C4-2B (cell line): ENCODE measurements around the gene AMPH.
A peak's percentile ranks its signal among the peaks of the same experiment; 100 is the strongest.

Experiments
- H3K27ac ChIP-seq: fragments of 450-650 bp; 2 replicates; pipeline ENCODE4 v1.5.1; 2017
- CTCF ChIP-seq: fragments of 450-650 bp; conservative IDR thresholded peaks from 2 replicates; pipeline ENCODE4 v1.5.1; 2017; ENCODE audit warnings: mild to moderate bottlenecking
- ZFX ChIP-seq: fragments of 450-650 bp; IDR thresholded peaks from 2 replicates; pipeline ENCODE4 v1.6.1; 2017

AMPH gene

GRCh38 chr7:38382684-38383083 lies 248.5 kb downstream of the AMPH start:
- no peak for TF ChIP-seq ZFX
- TF ChIP-seq CTCF, result no peak
- no peak overlapping the region for H3K27ac ChIP-seq

DNA sequence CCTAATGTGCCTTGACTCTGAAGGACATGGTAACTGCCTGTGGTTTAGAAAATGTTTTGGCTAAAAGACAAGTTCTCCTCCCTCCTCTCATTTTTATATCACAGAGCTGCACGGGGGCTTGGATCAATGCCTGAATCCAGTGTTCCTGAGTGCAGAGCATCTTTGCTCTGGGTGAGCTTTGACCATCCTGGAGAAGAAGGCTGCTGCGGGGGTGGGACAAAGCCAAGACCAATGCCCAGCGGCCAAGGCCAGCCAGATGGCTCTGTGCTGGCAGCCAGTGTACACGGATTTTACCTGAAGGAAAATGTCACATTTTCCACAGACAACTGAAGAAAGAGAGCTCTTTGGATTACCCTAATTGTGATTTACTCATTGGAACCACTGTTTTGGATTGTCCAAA lies 255.7 kb downstream of the AMPH start:
- TF ChIP-seq ZFX, result no peak
- TF ChIP-seq CTCF, result no peak

DNA sequence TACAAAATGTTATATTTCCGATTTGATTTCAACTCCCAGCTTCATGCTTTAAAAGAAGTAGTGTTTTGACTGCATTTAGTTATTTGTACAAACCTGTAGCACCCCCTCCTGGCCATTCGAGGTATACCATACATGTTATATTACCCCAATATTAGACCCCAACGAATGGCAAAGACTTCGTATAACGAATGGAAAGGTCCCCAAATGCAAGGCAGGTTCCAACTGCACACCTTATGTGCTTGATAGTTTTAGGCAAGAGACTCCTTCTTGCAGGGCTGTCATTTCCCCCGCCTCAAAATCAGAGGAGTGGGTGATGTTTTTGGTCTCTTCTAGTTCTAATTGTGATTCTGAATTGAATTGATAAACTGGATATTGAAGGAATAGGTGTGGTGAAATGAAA lies 256.7 kb downstream of the AMPH start:
- no peak overlapping the region for H3K27ac ChIP-seq
- no peak for TF ChIP-seq ZFX
- TF ChIP-seq CTCF, result peak; percentile 85

More for the DNA sequence above, 255.7 kb downstream of the AMPH start:
- H3K27ac ChIP-seq, result no peak overlapping the region

- H3K27ac ChIP-seq, result no peak overlapping the region
- TF ChIP-seq ZFX (no peak), CTCF (no peak)
These were observed 258.0 kb downstream of the AMPH start for GRCh38 chr7:38373155-38373554.

- no peak for TF ChIP-seq CTCF
- no peak for TF ChIP-seq ZFX
- H3K27ac ChIP-seq, result no peak overlapping the region
These were observed 258.9 kb downstream of the AMPH start for GRCh38 chr7:38372290-38372689.

DNA sequence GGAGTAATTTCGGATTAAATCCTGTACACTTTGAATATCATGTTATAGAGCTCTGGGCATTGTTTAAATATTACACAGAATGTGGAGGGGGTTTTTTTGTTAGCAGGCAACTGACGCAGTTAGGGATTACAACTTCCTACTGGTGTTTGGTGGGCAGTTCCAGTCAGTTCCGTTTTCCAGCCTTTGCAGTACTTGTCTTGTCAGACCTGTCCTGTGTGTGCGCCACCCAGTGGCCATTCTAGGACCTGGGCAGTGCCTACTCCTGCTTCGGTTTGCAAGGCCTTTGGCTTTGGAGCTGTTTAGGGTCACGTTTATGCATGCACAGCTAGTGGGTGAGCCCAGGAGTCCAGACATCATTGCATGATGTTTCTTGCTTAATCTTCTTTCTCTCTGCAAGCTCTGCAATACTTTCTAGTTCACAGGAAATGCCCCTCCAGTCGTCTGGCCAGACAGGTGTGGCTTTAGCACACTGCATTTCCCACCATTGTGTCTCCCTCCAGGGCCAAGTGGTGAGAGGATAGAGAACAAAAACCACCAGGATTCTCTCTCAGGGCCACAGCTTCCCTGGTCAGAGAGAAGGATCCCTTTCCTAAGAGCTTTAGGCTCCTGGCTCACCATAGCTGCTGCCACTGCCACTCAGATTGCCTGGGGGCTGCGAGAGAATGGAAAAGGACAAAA lies 261.2 kb downstream of the AMPH start:
- H3K27ac ChIP-seq, result no peak overlapping the region
- peak; percentile 97 for TF ChIP-seq CTCF
- no peak for TF ChIP-seq ZFX

DNA sequence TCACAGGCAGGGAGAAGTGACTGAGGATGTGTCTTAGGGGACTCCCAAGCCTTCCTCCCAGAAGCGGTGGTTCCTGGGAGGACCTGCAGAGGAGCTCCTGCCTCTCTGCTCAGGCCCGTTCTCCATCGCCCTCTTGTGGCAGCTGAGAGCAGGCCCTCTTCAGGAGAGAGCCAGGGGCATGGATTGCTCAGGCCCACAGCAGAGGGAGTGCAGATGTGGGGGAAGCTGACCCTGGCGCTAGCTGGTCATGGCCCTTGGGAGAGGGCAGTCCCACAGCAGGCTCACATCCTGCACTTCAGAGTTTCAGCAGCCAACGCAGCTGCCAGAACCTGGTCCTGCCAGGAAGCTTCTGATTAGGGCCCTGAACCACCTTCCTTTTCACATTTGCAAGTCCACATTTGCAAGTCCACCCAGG lies 263.0 kb downstream of the AMPH start:
- H3K27ac ChIP-seq, result no peak overlapping the region
- TF ChIP-seq ZFX (no peak), CTCF (peak; percentile 97)
